ENCODE data around the gene BRIP1.
"Not testable (repeated sequence)": the region's sequence is repeated elsewhere in the genome, so short reads cannot be mapped to it uniquely, and the experiment has no call there.

The BRIP1 gene

DNA sequence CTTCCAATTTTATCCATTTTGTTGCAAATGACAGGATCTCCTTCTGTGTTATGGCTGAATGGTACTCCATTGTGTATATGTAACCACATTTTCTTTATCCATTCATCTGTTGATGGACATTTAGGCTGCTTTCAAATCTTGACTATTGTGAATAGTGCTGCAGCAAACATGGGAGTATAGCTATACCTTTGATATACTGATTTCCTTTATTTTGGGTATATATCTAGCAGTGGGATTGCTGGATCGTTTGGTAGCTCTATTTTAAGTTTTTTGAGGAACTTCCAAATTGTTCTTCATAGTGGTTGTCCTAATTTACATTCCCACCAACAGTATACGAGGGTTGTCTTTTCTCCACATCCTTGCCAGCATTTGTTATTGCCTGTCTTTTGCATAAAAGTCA lies 67.8 kb downstream of the BRIP1 start:
- DNase-seq: no peak

GRCh38 chr17:61794792-61795191 lies 68.5 kb downstream of the BRIP1 start:
- DNase-seq: no peak

DNA sequence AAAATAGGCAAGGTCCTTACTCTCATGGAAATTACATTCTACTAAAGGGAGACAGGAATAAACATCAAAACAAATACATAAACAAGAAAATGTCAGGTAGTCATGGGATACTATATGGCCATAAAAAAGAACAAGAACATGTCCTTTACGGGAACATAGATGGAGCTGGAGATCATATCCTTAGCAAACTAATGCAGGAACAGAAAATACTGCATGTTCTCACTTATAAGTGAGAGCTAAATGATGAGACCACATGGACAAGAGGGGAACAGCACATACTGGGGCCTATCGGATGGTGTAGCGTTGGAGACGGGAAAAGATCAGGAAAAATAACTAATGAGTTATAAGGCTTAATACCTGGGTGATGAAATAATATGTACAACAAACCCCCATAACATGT lies 69.1 kb downstream of the BRIP1 start:
- DNase-seq: no peak

DNA sequence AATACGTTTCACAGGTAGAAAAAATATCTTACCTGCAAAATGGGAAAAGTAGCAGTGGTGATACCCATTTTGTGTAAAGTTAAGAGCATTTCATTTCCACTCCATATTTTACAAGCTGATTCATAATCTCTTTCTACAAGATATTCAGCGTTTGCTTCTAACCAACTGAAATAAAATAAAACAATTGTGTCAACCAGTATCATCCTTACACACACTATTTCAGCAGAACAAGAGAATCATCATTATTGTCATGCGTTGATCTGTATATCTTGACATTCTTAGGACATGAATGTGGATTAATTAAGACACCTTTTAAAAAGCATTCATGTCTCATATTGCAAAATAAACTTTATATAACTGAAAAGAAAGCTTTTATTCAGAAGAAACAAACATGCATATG lies 69.8 kb downstream of the BRIP1 start:
- DNase-seq: no peak

GRCh38 chr17:61789872-61790271 lies 73.5 kb downstream of the BRIP1 start:
- DNase-seq: no peak

DNA sequence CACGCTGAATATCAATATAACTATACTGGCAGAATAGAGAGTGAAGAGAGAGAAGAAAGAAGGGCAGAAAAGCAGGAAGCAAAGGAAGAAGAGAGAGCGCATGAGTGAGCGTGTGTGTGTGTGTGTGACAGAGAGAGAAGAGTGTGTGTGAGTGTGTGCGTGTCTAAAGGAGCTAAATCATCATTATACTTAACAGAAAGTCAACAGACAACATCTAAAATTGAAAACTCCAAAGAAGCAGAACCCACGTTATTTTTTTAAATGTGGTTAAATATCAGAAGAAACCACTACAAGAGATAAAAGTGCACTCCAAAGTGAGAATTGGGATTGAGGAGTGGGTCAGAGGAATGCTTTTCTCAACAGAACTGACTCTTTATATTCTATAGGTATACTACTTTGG lies 77.2 kb downstream of the BRIP1 start:
- no peak for DNase-seq

DNA sequence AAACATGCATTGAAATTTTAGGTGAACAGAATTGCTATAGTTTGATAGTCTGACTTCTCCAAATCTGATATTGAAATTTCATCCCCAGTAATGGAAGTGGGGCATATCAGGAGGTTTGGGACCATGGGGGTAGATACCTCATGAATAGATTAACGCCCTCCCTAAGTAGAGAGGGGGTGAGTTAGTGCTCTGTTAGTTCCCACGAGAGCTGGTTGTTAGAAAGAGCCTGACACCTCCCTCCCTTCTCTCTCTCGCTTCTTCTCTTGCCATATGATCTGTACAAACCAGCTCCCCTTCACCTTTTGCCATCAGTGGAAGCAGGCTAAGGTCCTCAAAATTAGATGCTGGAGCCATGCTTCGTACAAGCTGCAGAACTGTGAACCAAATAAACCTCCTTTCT lies 78.8 kb downstream of the BRIP1 start:
- DNase-seq: no peak

DNA sequence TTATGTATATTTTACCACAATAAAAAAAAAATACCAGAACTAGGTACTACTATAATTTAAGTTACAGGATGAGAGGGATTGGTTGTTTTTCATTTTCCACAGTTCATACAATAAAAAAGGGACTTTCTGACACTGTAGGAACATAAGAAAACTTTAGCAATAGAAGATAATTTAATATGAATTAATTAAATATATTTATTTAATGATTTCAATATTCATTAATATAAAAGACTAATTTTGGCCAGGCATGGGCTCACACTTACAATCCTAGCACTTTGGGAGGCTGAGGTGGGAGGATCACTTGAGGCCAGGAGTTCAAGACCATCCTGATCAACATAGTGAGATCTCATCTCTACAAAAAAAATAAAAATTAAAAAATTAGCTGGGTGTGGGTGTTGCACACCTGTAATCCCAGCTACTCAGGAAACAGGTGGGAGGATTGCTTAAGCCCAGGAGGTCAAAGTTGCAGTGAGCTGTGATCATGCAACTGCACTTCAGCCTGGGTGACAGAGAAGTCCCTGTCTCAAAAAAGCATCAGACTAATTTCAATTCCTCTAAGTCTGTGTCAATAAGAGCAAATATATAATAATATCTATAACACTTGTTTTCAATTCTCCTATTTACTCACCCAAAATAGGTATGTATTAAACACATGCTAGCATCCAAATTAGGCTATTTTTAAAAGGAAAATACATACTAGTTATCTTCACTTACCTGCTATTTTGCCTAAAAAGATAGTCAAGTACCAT lies 79.6 kb downstream of the BRIP1 start:
- no peak for DNase-seq

DNA sequence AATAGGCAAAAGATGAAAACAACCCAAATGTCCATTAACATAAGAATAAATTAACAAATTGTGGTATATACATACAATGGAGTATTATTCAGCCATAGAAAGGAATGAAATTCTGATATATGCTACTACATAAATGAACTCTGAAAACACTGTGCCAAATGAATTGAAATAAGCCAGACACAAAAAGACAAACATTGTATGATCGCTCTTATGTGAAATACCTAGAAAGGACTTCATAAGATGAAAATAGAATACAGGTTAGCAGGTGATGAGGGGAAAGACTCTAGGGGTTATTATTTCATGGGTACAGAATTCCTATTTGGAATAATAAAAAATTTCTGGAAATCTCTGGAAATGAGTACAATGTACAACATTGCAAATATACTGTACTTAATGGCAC lies 80.2 kb downstream of the BRIP1 start:
- DNase-seq: no peak

DNA sequence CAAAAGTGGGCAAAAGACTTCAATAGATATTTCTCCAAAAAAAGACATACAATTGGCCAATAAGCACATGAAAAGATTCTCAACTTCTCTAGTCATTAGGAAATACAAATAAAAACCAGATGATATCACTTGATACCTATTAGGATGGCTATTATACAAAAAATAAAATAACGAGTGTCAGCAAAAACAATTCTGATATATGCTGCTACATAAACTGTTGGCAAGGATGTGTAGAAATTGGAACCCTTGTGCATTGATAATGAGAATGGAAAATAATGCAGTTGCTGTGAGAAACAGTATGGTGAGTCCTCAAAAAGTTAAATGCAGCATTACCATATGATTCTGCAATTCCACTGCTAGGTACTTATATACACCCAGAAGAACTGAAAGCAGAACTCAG lies 80.6 kb downstream of the BRIP1 start:
- DNase-seq: no peak

DNA sequence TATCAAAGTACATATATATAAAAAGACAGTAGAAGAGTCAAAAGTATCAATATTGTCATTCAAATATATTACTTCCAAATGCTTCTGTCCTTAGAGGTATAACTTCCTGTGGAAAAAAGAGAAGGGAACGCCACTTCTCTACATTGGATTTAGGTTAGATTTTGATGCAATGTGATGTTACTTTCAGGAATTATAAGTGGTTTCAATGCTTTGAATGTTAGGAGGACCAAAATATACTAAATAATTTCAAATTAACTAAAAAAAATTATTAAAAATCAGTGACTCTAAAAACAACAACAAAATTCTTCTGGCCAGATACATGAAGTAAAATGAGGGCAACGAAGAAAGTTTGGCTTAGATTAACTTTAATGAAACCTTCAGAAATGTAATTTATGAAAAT lies 88.0 kb downstream of the BRIP1 start:
- no peak for DNase-seq

- DNase-seq: no peak
These were observed 88.6 kb downstream of the BRIP1 start for GRCh38 chr17:61774724-61775123.

DNA sequence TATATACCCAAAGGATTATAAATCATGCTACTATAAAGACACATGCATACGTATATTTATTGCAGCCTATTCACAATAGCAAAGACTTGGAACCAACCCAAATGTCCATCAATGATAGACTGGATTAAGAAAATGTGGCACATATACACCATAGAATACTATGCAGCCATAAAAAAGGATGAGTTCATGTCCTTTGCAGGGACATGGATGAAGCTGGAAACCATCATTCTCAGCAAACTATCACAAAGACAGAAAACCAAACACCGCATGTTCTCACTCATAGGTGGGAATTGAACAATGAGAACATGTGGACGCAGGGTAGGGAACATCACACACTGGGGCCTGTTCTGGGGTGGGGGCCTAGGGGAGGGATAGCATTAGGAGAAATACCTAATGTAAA lies 89.2 kb downstream of the BRIP1 start:
- DNase-seq: not testable (repeated sequence)

DNA sequence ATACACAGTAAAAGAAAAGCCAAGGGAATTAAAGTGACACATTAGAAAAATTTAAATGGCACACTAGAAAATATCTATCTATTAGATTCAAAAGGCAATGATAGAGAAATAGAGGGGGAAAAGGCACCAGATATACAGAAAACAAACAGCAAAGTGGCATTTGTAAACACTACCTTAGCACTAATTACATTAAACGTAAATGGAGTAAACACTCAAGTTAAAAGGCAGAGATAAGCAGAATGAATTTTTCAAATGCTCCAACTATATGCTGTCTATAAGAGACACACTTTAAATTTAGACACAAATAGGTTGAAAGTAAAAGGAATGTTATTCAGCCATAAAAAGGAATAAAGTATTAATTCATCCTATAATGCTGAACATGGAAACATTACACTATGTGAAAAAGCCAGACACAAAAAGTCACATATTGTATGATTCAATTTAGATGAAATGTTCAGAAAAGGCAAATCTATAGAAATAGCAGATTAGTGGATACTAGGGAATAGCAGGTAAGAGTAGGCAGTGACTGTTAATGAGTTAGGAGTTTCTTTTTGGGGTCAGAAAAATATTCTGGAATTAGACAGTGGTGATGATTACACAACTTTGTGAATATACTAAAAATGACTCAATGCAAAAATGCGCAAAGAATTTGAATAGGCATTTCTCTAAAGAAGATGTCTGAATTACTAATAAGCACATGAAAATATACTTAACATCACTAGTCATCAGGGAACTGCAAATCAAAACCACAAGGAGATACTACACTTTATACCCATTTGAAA lies 92.4 kb downstream of the BRIP1 start:
- no peak for DNase-seq

- DNase-seq: peak in 2 of 3 donors; percentile 10
These were observed 93.3 kb downstream of the BRIP1 start for GRCh38 chr17:61770043-61770442.

GRCh38 chr17:61768405-61768804 lies 94.9 kb downstream of the BRIP1 start:
- DNase-seq: no peak

- no peak for DNase-seq
These were observed 96.8 kb downstream of the BRIP1 start for GRCh38 chr17:61766520-61766919.

DNA sequence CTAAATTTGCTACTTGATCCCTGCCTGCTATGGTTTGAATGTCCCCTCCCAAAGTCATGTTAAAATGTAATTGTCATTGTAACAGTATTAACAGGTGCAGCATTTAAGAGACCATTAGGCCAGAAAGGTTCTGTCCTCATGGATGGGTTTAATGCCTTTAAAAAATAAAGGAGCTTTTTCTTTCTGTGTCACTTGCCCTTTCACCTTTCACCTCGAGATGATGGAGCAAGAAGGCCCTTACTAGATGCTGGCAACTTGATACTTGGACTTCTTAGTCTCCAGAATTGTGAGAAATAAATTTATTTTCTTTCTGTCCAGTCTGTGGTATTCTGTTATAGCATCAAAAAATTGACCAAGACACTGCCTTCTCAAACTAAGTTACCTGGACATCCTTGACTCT lies 98.5 kb downstream of the BRIP1 start:
- DNase-seq: no peak

DNA sequence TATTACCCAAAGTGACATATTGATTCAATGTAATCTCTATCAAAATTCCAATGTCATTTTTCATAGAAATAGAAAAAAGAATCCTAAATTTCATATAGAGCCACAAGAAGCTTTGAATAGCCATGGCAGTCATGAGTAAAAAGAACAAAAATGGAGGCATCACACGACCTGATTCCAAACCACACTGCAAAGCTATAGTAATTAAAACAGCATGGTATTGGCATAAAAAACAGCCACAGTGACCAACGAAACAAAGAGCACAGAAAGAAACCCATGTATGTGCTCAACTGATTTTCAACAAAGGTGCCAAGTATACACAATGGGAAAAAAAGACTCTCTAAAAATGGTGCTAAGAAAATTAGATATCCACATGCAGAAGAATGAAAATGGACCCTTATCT lies 101.5 kb downstream of the BRIP1 start:
- DNase-seq: no peak

DNA sequence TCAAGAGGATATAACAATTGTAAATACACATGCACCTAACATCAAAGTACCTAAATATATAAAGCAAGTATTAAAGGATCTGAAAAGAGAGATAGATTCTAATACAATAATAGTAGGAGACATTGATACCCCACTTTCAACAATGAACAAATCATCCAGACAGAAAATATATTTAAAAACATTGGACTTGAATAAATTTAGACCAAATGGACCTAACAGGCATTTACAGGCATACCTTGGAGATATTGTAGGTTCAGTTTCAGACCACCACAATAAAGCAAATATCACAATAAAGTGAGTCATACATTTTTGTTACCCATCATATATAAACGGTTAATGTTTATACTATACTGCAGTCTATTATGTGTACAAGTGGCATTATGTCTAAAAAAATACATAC lies 104.0 kb downstream of the BRIP1 start:
- DNase-seq: no peak

GRCh38 chr17:61758430-61758829 lies 104.9 kb downstream of the BRIP1 start:
- DNase-seq: no peak

- no peak for DNase-seq
These were observed 106.2 kb downstream of the BRIP1 start for GRCh38 chr17:61757168-61757567.

DNA sequence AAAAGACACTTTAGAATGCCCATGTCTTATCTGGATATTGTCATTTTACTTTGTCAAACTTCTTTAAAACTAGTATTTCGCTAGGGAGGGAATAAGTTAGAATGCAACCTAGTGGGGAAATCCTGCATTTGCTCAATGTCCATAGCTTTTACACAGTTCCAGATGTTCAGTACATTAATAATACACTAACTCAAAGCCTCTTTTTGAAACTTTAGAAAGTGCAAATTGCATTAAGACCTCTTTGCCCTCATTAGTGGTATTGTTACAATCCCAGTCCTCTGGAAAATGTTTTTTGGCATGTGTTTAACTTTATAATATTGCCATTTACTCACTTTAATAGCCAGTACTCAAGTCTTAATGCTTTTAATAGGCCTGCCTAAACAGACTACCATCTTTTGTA lies 106.8 kb downstream of the BRIP1 start:
- DNase-seq: no peak

- DNase-seq: no peak
These were observed 107.7 kb downstream of the BRIP1 start for GRCh38 chr17:61755668-61756067.

- DNase-seq: no peak
These were observed 108.2 kb downstream of the BRIP1 start for GRCh38 chr17:61755078-61755477.
